NCI-H82 treated with DMSO at 0.1 percent for 48 hours (cell line): ENCODE results near the gene PTGDR2.

ENCODE experiments used
- DNase-seq: peaks from one replicate; lab custom pipeline; 2025; ENCODE audit not compliant: unreplicated experiment; lab: John Stamatoyannopoulos, UW

PTGDR2 gene

DNA sequence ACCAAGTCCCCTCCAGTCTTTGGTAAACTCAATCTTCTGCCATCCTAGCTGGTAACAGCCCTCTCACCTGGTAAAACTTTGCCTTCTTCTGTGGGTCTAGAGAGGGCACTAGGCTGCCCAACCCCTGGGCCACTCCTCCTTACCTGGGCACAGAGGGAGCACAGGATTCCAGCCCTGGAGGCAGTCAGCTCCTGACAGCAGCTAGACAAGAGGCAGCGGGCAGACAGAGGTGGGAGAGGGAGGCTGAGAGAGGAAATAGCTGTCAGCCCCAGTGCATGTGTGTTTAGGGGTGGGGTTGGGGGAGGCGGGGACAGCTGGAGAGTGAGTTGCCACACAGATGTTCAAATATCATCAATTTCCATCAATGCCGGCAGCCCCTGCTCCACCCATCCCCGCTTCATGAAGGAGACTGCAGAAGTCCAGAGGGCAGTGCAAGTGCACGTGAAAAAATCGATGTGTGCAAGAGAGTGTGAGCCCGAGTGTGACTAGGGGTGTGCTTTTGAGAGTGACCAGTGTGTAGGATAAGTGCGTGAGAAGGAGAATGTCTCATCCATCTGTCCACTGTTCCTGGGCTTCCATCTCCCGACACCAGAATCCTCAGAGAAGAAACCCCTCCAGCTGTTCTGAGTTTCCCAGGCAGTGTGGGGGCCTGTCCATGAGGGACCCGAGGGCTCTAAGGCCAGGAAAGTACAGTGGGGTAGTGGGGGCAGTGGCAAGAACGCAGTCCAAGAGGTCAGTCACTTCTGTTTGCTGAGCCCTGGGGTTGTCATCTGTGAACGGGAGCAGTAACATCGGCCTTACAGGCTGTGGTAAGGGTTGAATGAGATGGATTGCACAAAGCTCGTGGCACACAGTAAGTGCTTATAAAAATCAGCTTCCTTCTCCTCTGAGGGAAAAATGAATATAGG lies at the start of gene PTGDR2:
TSS of gene PTGDR2 (minus strand) at position 225 of the 908 bp plus-strand sequence. CDS start 2,228 bp downstream, outside the sequence.
- no peak for DNase-seq

- no peak for DNase-seq
Observed at GRCh38 chr11:60905047-60905446, 49.3 kb upstream of the PTGDR2 start.

DNA sequence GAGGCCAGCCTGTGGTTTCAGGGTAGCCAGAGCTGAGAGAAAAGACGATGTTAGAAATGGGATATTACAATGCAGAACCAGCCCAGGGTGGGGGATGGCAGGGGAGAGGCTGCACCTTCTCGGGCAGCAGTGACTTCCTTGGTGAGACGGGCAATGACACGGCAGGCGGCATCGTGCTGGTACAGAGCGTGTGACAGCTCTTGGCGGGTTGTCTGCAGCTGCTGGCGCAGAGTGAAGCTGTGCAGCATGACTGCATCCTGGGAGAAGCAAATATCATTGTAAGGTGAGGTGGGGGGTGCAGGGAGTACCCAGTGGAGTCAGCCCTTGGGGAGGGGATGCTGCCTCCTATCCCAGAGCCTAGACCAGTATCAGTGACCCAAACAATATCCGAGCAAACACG lies 46.9 kb upstream of the PTGDR2 start:
- no peak for DNase-seq

- no peak for DNase-seq
Observed at GRCh38 chr11:60900673-60901404, 45.1 kb upstream of the PTGDR2 start.

DNA sequence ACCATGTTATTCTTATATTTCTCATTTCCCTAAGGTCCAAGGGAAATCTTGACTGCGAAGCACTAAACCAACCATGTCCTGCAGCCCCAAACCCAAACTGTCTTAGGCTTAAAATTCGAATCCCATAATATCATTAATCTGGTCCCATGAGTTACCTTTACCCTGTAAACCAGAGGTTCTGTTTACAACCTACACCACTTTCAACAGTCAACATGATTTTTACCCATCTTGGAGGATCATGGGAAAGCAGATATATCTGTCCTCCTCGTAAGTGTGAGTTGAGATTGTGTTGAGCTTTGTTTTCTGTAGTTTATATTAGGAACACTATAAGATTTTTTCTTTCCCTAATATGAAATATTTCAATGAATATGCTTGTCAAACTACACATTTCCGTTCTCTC lies 44.2 kb upstream of the PTGDR2 start:
- DNase-seq: no peak

DNA sequence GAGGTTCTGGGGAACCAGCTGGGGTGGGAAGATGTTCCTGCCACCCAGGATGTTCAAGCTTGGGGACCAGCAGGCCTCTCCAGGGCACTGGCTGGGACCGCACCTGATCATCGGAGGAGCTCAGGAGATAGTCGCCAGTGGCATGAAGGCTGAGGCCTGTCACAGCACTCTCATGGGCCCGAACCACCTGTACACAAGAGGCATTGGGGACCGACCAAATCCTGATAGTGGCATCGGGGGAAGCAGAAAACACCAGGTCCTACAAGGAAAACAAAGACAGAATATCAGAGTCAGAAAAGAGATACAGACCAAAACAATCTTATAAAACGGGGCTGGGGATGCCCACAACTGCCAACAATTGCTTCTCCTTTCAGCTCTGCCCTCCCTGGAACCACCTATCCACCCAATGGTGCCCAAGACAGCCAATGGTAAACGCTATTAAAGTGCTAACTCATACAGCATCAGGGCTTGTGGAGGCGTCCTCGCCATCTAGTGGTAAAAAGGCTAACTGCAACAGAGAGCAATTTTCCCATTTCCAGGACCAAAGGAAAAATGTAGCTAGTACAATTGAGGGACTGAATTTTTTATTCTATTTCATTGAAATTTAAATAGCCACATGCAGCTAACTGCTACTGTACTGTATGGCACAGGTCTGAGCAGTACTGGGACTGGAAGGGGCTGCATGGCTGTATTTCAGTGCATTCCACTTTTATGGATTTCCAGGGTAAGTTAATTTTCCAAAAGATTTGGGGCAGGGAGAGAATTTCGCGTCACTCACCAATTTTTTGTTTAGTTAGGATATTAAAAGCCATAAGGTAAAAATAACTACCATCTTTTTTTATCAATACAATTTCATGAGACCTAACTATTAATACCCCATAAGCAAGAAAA lies 43.5 kb upstream of the PTGDR2 start:
- no peak for DNase-seq

DNA sequence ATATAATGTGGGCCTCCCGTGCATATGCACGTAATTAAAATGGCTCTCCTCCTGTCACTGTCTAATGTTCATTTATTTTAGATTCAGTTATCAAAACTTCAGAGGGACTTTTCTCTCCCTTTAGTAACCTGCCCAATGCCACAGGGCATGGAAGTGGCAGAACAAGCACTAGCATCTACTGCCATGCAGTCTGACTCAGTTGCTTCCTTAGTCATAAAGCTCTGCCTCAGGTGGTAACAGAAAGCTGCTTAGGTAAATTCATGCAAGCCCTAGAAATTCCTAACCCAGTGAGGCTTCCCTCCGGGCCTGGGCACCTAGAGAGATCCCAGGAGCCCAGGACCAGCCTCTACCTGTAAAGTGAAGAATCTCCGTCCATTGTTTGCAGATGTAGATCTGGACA lies 41.7 kb upstream of the PTGDR2 start:
- DNase-seq: no peak

DNA sequence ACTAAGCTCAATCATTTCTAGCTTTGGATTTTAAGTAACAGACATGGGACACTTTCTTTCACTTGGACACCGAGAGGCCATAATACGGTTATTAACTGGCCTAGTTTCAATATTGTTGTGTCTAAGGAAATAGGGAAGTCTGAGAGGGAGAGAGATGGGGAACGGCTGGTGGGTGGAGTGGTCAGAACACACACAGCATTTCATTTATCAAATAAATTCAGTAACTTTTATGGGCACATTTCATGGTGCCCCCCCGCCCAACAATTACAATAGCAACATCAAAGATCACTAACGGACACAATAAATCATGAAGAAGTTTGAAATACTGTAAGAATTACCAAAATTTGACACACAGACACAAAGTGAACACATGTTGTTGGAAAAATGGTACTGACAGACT lies 39.9 kb upstream of the PTGDR2 start:
- DNase-seq: no peak

DNA sequence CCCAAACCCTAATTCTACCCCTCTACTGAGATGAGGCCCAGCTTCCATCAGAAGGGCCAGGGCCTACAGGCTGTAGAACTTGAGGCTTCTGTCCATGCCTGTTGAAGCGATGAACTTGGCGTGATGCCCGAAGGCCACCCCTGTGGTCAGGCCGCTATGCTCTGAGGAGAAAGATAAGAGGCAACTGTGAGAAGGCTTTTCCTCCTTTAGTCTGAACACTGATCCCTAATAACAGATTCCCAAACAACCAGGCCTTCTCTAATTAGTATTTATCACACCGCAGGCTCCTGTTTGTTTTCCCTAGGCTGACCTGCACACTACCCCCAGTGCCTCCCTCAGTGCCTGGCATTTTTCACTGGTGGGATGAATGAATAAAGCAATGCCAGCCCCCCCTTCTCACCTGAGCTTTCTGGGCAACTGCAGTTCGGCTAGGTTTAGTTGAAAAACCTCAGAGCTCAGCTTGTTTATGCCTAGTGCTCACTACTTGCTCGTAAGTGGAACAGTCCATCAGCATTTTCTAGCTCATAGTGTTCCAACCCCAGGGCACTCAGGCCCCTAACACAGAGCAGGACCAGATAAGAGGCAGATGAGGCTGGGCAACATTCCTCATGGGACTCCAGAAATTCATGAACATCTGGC lies 35.5 kb upstream of the PTGDR2 start:
- DNase-seq: no peak

DNA sequence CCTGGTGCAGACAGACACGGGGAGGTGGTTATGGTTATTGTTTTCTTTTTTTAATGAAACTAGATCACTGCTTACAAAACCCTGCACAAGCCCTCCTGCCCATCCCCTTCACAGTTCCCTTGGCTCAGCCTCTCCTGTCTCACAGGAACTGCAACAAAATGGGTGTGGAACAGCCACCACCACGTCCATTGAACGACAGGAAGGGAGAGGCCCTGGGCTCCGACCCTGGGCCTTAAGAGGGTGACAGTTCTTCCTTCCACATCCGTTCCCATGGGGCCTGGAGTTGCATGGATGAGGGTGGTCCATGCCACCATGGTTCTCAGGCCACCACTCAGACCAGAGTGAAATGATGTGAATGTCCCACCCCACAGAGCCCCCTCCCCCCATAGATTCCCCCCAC lies 34.9 kb upstream of the PTGDR2 start:
- no peak for DNase-seq

- no peak for DNase-seq
Observed at GRCh38 chr11:60889869-60890311, 34.1 kb upstream of the PTGDR2 start.

DNA sequence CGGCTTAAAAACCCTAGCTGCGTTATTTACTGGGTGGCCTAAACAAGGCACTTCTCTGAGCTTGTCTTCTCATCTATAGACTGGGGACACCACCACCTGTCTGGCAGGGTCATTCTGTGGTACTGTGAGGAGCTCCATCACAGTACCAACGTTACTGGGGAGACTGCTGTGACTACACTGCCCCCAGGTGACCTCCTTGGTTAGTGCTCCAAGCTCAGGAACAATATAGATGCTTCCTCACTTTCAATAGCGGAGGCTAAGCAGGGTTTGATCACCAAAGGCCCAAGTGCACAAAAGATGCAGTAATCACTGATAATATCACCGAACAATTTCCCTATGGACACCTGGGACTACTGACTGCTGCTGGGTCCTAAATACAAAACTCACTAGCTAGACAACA lies 31.8 kb upstream of the PTGDR2 start:
- DNase-seq: no peak

DNA sequence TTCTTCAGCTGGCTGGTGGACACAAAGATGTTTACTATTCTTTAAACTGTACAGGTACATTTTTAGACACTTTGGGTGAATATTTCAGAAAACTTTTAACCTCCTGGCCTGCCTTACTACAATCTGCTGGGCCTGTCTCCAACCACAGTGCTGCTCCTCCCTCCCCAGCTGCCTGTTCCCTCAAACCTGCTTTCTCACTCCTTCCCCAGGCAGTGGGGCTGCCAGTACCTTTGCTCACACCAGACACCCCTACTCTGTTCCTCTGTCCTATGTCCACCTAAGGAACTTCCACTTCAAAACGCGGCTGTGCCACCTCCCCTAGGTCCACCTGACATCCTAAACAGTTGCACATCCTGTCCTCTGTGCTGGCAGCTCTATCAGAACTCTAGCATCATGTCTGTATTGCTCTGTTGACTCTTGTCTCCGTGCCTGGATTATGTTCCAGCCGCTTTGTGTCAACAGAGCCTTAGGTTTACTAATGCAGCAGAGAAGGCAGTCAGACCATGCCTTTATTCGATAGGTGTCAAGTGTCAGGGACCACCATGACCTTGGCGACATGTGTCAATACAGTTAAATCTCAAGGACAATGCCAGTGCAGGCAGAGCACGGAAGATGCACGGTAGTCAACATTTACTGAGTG lies 25.0 kb upstream of the PTGDR2 start:
- no peak for DNase-seq

DNA sequence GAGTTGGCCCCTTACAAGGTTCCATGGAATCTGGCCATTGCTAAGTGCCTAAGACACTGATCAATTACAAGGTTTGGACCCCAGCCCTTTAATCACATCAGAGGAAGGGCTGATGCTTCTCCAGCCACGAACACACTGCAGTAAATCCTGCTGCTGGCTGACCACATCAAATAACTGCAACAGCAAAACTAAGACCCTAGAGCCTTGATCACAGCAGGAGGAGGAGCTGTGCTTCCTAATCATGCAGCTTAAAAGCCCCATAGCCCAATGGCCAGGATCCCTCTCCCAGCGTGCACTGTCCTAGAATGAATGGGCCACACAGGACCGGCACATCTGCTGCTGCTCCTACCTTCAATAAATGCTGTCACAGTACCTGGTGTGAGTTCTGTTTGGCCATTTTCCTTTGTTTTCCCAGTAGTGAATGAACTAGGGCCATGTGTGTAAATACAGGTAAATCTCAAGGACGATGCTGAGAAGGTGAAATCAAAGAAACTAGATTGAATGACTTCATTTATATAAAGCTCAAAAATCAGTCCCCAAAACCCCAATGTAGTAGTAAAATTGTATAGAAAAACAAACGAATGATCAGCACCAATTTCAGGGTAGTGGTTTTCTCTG lies 24.3 kb upstream of the PTGDR2 start:
- DNase-seq: no peak

GRCh38 chr11:60879104-60879503 lies 23.4 kb upstream of the PTGDR2 start:
- DNase-seq: no peak

DNA sequence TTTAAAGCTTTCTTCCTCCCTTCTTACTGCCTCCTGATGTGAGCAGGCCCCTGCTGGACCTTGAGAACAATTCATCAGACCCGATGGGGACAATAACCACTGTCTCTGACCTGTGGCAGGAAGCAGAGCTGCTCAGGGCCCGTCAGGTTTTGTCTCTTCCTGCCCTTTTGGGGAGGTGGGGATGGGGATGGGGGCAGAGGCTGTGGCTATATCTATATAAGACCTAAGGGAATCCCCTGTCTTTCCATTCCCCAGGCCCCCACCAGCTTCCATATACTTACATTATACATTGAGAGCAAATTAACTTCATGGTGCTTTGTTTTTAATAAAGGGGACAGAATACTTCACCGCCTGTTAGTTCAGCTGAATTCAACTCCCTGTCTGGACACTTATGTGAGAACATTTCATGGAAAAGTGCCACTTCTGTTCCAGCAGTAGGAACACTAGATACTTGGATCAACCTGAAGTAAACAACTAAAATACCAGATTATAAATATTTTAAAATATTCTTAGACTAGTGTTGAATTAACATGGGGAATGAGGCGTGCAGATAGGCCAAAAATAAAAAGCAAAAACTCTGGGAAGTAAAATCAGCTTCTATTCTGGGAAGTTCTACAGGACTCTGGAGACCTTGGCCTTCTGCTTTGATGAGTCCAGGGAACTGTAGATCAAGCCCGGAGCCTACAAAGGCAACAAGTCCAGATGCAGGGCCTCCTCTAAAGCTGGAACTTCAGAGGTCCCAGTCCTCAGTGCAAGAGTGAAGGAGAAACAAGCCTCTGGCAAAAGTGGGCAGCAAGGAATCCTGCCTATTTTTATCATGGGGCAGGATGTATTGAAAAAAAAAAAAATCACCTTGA lies 22.7 kb upstream of the PTGDR2 start:
- no peak for DNase-seq

DNA sequence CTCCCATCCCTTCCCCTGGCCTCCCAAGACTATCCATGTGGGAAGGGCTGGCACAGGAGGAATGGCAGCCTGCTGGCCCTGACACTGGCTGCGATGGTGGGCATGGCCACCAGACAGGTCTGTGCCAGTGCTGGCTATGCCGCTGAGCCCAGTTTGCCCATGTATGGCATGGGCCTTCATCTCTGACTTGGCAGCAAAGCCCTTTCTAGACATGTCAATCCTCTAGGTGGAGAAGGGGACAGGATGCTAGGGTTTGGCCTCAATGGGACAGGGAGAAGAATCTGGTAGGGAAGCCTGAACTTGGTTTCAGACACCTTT lies 20.4 kb upstream of the PTGDR2 start:
- no peak for DNase-seq

DNA sequence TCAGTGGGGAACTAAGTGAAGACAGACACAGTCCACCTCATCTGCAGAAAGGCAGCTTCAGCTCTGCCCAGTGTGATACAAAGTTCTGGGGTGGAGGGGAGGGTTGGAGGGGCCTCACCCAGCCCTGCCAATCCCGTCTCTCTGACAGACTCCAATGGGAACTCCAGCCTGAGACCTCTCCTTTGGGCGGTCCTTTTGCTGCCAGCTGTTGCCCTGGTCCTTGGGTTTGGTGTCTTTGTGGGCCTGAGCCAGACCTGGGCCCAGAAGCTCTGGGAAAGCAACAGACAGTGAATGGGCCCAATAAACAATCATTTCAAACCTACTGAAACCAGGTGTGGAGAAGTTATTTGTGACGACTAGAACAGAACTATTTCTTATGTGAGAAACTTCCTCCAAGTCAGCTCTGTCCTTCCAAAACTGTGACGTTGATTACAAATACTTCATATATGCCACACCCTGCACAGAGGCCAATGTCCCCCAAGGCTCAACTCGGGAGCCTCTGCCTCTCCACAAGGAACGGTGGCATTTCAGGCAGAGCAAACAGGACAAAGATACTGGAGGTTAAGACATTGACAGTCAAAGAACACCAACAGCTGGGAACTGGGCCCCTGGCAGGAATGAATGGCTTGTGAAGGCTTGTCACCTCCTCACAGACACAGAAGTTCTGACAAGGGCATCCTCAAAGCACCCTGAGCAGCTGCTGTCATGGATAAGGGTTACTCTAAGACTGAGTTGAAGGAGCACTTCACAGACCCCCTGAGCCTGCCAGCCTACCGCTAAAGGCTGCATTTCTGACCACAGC lies 19.8 kb upstream of the PTGDR2 start:
- DNase-seq: no peak
